ENCODE measurements around the gene PTGES3. TPM values are rescaled to one million over a fixed set of nuclear protein-coding genes. Genes with fewer than 3 reads are reported as not detected.

The PTGES3 gene
- total RNA-seq, 4 donors from 2014 or later, result 51.7 to 71.2 (median 69.9) TPM

DNA sequence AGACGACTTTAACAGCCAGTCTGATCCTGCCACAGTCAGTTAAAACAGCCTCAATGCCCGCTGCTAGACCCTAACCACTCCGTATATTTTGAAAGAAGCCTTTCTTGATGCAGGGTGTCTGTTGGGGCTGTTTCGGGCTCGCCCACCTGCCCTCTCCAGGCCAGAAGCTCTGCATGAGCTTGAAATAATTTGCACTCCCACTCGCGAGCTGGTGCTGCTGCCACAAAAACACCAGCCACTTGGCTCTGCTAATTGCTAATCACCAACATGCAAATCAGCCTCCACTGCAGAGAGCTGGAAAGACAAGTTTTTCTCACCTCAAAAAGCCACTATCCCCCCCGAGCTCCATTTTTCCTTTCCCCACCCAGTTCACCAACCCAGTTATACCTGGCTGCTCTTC lies 73.5 kb downstream of the PTGES3 start:
- DNase-seq (ENCODE audit: low spot score in 2 of 2), result no peak
- no peaks in the 10 kb centered on the region for H3K27me3 ChIP-seq
- H3K27ac ChIP-seq, result no peak overlapping the region
- no peaks in the 10 kb centered on the region for H3K9me3 ChIP-seq
- TF ChIP-seq, protein P1, sequence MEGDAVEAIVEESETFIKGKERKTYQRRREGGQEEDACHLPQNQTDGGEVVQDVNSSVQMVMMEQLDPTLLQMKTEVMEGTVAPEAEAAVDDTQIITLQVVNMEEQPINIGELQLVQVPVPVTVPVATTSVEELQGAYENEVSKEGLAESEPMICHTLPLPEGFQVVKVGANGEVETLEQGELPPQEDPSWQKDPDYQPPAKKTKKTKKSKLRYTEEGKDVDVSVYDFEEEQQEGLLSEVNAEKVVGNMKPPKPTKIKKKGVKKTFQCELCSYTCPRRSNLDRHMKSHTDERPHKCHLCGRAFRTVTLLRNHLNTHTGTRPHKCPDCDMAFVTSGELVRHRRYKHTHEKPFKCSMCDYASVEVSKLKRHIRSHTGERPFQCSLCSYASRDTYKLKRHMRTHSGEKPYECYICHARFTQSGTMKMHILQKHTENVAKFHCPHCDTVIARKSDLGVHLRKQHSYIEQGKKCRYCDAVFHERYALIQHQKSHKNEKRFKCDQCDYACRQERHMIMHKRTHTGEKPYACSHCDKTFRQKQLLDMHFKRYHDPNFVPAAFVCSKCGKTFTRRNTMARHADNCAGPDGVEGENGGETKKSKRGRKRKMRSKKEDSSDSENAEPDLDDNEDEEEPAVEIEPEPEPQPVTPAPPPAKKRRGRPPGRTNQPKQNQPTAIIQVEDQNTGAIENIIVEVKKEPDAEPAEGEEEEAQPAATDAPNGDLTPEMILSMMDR (IDR thresholded peaks at IDR 0.05), result no peak
- TF ChIP-seq POLR2AphosphoS5 (IDR thresholded peaks at IDR 0.05), result no peak
- no peak for TF ChIP-seq POLR2A (IDR thresholded peaks at IDR 0.05)
- TF ChIP-seq EP300 (IDR thresholded peaks at IDR 0.05), result no peak
- 52% methylated on average over 8 of the region's 8 CpGs for WGBS
- H3K4me1 ChIP-seq, result no peaks in the 10 kb centered on the region
- H3K4me3 ChIP-seq, result no peak overlapping the region
- peaks cover 94% of the 10 kb centered on the region for H3K36me3 ChIP-seq

Other genes with a start within 250 kb of the PTGES3 start
- gene TIMELESS, start 238.9 kb downstream of the PTGES3 start, total RNA-seq, result 1 to 10 TPM; 5.4 to 7.1 (median 6.2) TPM
- gene MIP, start 233.6 kb downstream of the PTGES3 start, total RNA-seq, result not detected
- 1 to 10 TPM; 2.8 to 4.8 (median 2.9) TPM for gene SPRYD4, start 219.7 kb downstream of the PTGES3 start, total RNA-seq
- 10 to 100 TPM in 2 of 4 donors, 1 to 10 TPM in 2; 7.9 to 23.9 (median 10.5) TPM for gene GLS2, start 200.1 kb downstream of the PTGES3 start, total RNA-seq
- gene RBMS2, start 166.5 kb downstream of the PTGES3 start, total RNA-seq, result 10 to 100 TPM; 14.5 to 88.0 (median 29.1) TPM
- 100 to 1,000 TPM in 3 of 4 donors, 10 to 100 TPM in 1; 100.0 to 243 (median 129) TPM for gene BAZ2A, start 58.0 kb downstream of the PTGES3 start, total RNA-seq
- 100 to 1,000 TPM; 423 to 515 (median 438) TPM for gene ATP5F1B, start 42.3 kb downstream of the PTGES3 start, total RNA-seq
- gene NACA, start 37.0 kb upstream of the PTGES3 start, total RNA-seq, result 1,000 to 10,000 TPM; 1,068 to 1,481 (median 1,369) TPM
- gene PRIM1, start 64.0 kb upstream of the PTGES3 start, total RNA-seq, result 10 to 100 TPM in 2 of 4 donors, 1 to 10 TPM in 2; 9.1 to 12.4 (median 10.3) TPM
- gene HSD17B6, start 75.0 kb upstream of the PTGES3 start, total RNA-seq, result 1 to 10 TPM in 1 of 4 donors, under 1 TPM in 3; 0.38 to 2.4 (median 0.61) TPM
- 10 to 100 TPM in 3 of 4 donors, 1 to 10 TPM in 1; 6.2 to 75.6 (median 51.1) TPM for gene SDR9C7, start 246.1 kb upstream of the PTGES3 start, total RNA-seq